ENCODE results near the gene PARP11.

DNA sequence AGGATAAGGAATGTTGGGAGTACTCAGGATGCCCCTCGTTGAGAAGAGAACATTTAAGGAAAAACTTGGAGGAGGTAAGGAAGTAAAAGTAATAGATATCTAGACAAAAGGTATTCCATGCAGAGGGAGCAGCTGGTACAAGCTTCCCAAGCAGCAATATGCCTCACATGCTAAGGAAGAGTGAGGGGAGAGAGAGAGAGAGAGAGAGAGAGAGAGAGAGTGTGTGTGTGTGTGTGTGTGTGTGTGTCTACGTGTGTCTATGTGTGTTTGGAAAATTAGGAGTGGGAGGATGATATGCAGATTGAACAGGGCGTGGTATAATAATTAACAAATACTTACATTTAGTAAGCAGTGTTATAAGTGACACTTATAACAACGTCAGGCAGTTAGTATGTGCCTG, 9.2 kb upstream of the PARP11 start:
- TF ChIP-seq, protein P1, sequence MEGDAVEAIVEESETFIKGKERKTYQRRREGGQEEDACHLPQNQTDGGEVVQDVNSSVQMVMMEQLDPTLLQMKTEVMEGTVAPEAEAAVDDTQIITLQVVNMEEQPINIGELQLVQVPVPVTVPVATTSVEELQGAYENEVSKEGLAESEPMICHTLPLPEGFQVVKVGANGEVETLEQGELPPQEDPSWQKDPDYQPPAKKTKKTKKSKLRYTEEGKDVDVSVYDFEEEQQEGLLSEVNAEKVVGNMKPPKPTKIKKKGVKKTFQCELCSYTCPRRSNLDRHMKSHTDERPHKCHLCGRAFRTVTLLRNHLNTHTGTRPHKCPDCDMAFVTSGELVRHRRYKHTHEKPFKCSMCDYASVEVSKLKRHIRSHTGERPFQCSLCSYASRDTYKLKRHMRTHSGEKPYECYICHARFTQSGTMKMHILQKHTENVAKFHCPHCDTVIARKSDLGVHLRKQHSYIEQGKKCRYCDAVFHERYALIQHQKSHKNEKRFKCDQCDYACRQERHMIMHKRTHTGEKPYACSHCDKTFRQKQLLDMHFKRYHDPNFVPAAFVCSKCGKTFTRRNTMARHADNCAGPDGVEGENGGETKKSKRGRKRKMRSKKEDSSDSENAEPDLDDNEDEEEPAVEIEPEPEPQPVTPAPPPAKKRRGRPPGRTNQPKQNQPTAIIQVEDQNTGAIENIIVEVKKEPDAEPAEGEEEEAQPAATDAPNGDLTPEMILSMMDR (IDR thresholded peaks at IDR 0.05): no peak
- TF ChIP-seq EP300 (IDR thresholded peaks at IDR 0.05): no peak
- TF ChIP-seq POLR2A (IDR thresholded peaks at IDR 0.05): no peak

Data from gastroesophageal sphincter (tissue), 3 donors.